HepG2 (cell line): ENCODE results near the gene ZNF546. TPM values are rescaled to one million over a fixed set of nuclear protein-coding genes. Genes with fewer than 3 reads are reported as not detected.

Source experiments
- FOXA1 ChIP-seq, 2 experiments: fragments of 450-650 bp in 1 of 2; sonication (generic) in 1 of 2; formaldehyde crosslinking in 1 of 2; IDR thresholded peaks; 2 replicates each; pipeline versions ENCODE4 v1.4.0 to v1.6.1; 2016 to 2020; ENCODE audit warnings: missing genetic modification reagents in 1 of 2
- FOXO1 ChIP-seq: sonication (generic); formaldehyde crosslinking; IDR thresholded peaks from 2 replicates; pipeline ENCODE4 v1.4.0; 2020; ENCODE audit warnings: missing genetic modification reagents
- JARID2 ChIP-seq: sonication (generic); formaldehyde crosslinking; IDR thresholded peaks from 2 replicates; pipeline ENCODE4 v1.8.1; 2023; ENCODE audit warnings: missing genetic modification reagents, inconsistent platforms; ENCODE audit not compliant: insufficient replicate concordance
- MYPOP ChIP-seq: sonication (generic); formaldehyde crosslinking; IDR thresholded peaks from 2 replicates; pipeline ENCODE4 v1.8.1; 2023; ENCODE audit warnings: mild to moderate bottlenecking, moderate library complexity, missing genetic modification reagents
- MZF1 ChIP-seq: sonication (generic); formaldehyde crosslinking; IDR thresholded peaks from 2 replicates; pipeline ENCODE4 v1.8.1; 2023; ENCODE audit warnings: mild to moderate bottlenecking, missing genetic modification reagents, borderline replicate concordance
- PAXIP1 ChIP-seq: sonication (generic); formaldehyde crosslinking; conservative IDR thresholded peaks from 2 replicates; pipeline ENCODE4 v1.4.0; 2020; ENCODE audit warnings: mild to moderate bottlenecking, missing genetic modification reagents, moderate library complexity
- TAF15 ChIP-seq: fragments of 200-400 bp; formaldehyde crosslinking; IDR thresholded peaks from one replicate; pipeline ENCODE4 v1.6.1; 2018; ENCODE audit warnings: mild to moderate bottlenecking, low read depth, low read length; ENCODE audit not compliant: poor library complexity, severe bottlenecking
- ZBTB26 ChIP-seq: IDR thresholded peaks from 2 replicates; pipeline ENCODE4 v1.6.1; 2016; ENCODE audit warnings: missing compliant biosample characterization, missing genetic modification reagents, borderline replicate concordance
- ZNF318 ChIP-seq: sonication (generic); formaldehyde crosslinking; IDR thresholded peaks from 2 replicates; pipeline ENCODE4 v1.4.0; 2020; ENCODE audit warnings: mild to moderate bottlenecking, missing genetic modification reagents
- ZNF674 ChIP-seq: sonication (generic); formaldehyde crosslinking; IDR thresholded peaks from 2 replicates; pipeline ENCODE4 v1.5.0; 2020; ENCODE audit warnings: low read depth, mild to moderate bottlenecking, missing genetic modification reagents
- polyA plus RNA-seq, 8 experiments: library from polyadenylated mRNA; depleted of rRNA in 3 of 8; stranded (reverse) in 7 of 8; unstranded in 1 of 8; fragments of >200 nt; fragmentation: Illumina TruSeq in 4 of 8; extraction: Trizol in 4 of 8; gene quantifications; 2 replicates each; pipeline versions ENCODE4 v1.2.1 to v1.2.3, GENCODE V29; 2011 to 2016; ENCODE audit warnings: low read depth in 4 of 8, missing spikeins in 1 of 8, mixed read lengths in 1 of 8; ENCODE audit not compliant: insufficient read depth in 1 of 8
- total RNA-seq, 5 experiments: library from RNA; depleted of rRNA; stranded (reverse); fragments of >200 nt; fragmentation: Illumina TruSeq; extraction: Trizol; gene quantifications; 2 replicates each; pipeline ENCODE4 v1.2.3, GENCODE V29; 2016; ENCODE audit warnings: low read depth in 1 of 5

The ZNF546 gene
- total and polyA plus RNA-seq, 2 of the 13 experiments (the other 11 are each of a cell fraction or from before 2014, with no cell fraction given), result 2.2 to 4.1 TPM

- TF ChIP-seq JARID2 (CRISPR knock-in tag) (no peak), FOXO1 (CRISPR knock-in tag) (no peak), ZNF318 (CRISPR knock-in tag) (no peak), ZBTB26 (CRISPR knock-in tag) (no peak), PAXIP1 (CRISPR knock-in tag) (no peak), ZNF674 (no peak), MZF1 (CRISPR knock-in tag) (no peak), FOXA1 (IDR thresholded peaks at IDR 0.05) (no peak), FOXA1 (CRISPR knock-in tag; IDR thresholded peaks at IDR 0.05) (no peak), TAF15 (no peak), MYPOP (CRISPR knock-in tag) (no peak)
- TF ChIP-seq, all 625 proteins: peak for 0
Observed at GRCh38 chr19:39953915-39954314, 42.9 kb upstream of the ZNF546 start (continued).
